OCI-LY1 (cell line): ENCODE data around the gene TYK2.

Experiments used
- H2AFZ ChIP-seq: fragments of 200-600 bp; sonication (generic), shearing (Covaris generic); 2 replicates; pipeline ENCODE4 v1.6.0; 2014; ENCODE audit warnings: antibody characterized with exemption, mild to moderate bottlenecking, low read length
- H3F3A ChIP-seq: fragments of 200-600 bp; sonication (generic), shearing (Covaris generic); 2 replicates; pipeline ENCODE4 v1.6.0; 2014; ENCODE audit warnings: mild to moderate bottlenecking, antibody characterized with exemption, low read length, moderate library complexity; ENCODE audit not compliant: insufficient read depth
- H3K27ac ChIP-seq: fragments of 200-600 bp; sonication (generic); 2 replicates; pipeline ENCODE4 v1.5.1; 2014; ENCODE audit warnings: low read length, mixed run types, mild to moderate bottlenecking, low read depth; ENCODE audit not compliant: poor library complexity, severe bottlenecking
- H3K27me3 ChIP-seq: fragments of 200-600 bp; sonication (generic); 2 replicates; pipeline ENCODE4 v1.6.0; 2014; ENCODE audit warnings: antibody characterized with exemption, mild to moderate bottlenecking, low read length, moderate library complexity; ENCODE audit not compliant: insufficient read depth
- H3K36me3 ChIP-seq: fragments of 200-600 bp; sonication (generic); 2 replicates; pipeline ENCODE4 v1.6.1; 2014; ENCODE audit warnings: mild to moderate bottlenecking, antibody characterized with exemption, low read length, moderate library complexity, mixed read lengths; ENCODE audit not compliant: insufficient read depth
- H3K4me1 ChIP-seq: fragments of 200-600 bp; sonication (generic); 2 replicates; pipeline ENCODE4 v1.5.1; 2014; ENCODE audit warnings: mild to moderate bottlenecking, low read length, moderate library complexity; ENCODE audit not compliant: insufficient read depth, severe bottlenecking
- H3K4me2 ChIP-seq: fragments of 200-600 bp; sonication (generic), shearing (Covaris generic); 2 replicates; pipeline ENCODE4 v1.6.1; 2014; ENCODE audit warnings: low read length
- H3K4me3 ChIP-seq: fragments of 200-600 bp; sonication (generic); 2 replicates; pipeline ENCODE4 v1.5.1; 2014; ENCODE audit warnings: low read length, low read depth, mild to moderate bottlenecking, mixed read lengths; ENCODE audit not compliant: poor library complexity, severe bottlenecking
- H3K79me2 ChIP-seq: fragments of 200-600 bp; shearing (Covaris generic); 2 replicates; pipeline ENCODE4 v1.6.1; 2016; ENCODE audit warnings: mixed run types, low read length, mixed read lengths; ENCODE audit not compliant: insufficient read depth
- H3K9ac ChIP-seq: fragments of 200-600 bp; sonication (generic), shearing (Covaris generic); 2 replicates; pipeline ENCODE4 v1.6.1; 2014; ENCODE audit warnings: mild to moderate bottlenecking, low read length, mixed read lengths
- H3K9me2 ChIP-seq: fragments of 200-600 bp; sonication (generic), shearing (Covaris generic); 2 replicates; pipeline ENCODE4 v1.6.1; 2014; ENCODE audit warnings: low read depth, mild to moderate bottlenecking, low read length, mixed read lengths
- H3K9me3 ChIP-seq: fragments of 200-600 bp; shearing (Covaris generic); 2 replicates; pipeline ENCODE4 v1.6.1; 2014; ENCODE audit warnings: low read length, mixed read lengths
- H4K20me1 ChIP-seq: fragments of 200-600 bp; sonication (generic), shearing (Covaris generic); 2 replicates; pipeline ENCODE4 v1.6.0; 2016; ENCODE audit warnings: mild to moderate bottlenecking, low read length; ENCODE audit not compliant: insufficient read depth
- EZH2 ChIP-seq: fragments of 200-600 bp; sonication (generic), shearing (Covaris generic); IDR thresholded peaks from 2 replicates; pipeline ENCODE4 v1.8.0; 2017; ENCODE audit warnings: borderline replicate concordance, mixed run types, mild to moderate bottlenecking, antibody characterized with exemption, low read length, moderate library complexity, mixed read lengths
- TF ChIP-seq, protein P1 (sequence below): fragments of 200-600 bp; sonication (generic), shearing (Covaris generic); IDR thresholded peaks from 2 replicates; pipeline ENCODE4 v1.5.1; 2017; ENCODE audit warnings: mild to moderate bottlenecking, antibody characterized with exemption, low read length, moderate library complexity, mixed read lengths

TYK2 gene

DNA sequence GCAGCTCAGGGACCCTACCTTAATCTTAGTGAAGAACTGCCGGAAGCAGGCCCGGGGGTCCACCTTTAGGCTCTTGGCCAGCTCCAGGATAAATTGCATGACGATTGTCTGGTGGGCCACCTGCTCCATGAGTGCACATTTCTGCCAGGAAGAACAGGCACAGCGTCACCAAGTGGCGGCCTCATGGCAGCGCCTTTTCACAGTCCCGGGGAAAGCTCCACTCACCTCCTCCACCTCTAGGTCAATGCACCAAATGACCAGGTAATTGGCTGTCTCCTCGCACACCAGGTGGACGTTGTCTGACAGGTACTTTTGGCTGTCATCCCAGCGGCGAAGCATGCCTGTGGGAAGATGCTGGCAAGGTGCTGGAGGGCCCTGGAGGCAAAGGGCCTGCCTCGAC, 14.6 kb upstream of the TYK2 start:
- Histone ChIP-seq H3K79me2 (0 out of 2 replicates have a peak, but pooled peaks cover 1% of the 10 kb centered on the region), H3K9me3 (no peaks in the 10 kb centered on the region), H3K4me1 (peaks cover 18% of the 10 kb centered on the region), H3K9ac (no peak overlapping the region), H3K27ac (no peak overlapping the region), H3K27me3 (no peaks in the 10 kb centered on the region), H3F3A (no peaks in the 10 kb centered on the region), H3K36me3 (peaks cover 63% of the 10 kb centered on the region), H4K20me1 (no peaks in the 10 kb centered on the region), H3K4me3 (no peak overlapping the region), H3K9me2 (no peaks in the 10 kb centered on the region), H2AFZ (no peak overlapping the region), H3K4me2 (no peak overlapping the region)
- TF ChIP-seq, protein P1, sequence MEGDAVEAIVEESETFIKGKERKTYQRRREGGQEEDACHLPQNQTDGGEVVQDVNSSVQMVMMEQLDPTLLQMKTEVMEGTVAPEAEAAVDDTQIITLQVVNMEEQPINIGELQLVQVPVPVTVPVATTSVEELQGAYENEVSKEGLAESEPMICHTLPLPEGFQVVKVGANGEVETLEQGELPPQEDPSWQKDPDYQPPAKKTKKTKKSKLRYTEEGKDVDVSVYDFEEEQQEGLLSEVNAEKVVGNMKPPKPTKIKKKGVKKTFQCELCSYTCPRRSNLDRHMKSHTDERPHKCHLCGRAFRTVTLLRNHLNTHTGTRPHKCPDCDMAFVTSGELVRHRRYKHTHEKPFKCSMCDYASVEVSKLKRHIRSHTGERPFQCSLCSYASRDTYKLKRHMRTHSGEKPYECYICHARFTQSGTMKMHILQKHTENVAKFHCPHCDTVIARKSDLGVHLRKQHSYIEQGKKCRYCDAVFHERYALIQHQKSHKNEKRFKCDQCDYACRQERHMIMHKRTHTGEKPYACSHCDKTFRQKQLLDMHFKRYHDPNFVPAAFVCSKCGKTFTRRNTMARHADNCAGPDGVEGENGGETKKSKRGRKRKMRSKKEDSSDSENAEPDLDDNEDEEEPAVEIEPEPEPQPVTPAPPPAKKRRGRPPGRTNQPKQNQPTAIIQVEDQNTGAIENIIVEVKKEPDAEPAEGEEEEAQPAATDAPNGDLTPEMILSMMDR, result no peak
- TF ChIP-seq EZH2, result no peak

DNA sequence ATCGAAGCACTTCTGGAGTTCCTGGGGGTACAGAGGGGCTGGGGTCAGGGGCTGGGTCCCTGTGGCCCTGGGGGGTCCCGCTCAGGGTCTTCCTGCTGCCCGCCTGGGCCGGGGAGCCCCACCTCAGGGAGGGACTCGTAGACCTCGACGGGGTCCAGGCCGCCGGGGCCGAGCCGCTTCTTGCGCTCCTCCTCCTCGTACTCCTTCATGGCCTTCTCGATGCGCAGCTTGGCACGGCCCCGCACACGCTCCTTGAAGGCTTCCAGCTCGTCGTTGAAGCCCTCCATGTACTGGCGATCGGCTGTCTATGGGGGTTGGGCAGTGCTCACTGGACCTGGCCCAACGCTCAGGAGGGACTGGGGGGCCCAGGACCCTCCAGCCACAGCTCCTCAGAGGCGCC, 12.8 kb upstream of the TYK2 start:
- Histone ChIP-seq H3K9me2 (no peaks in the 10 kb centered on the region), H3K4me2 (no peak overlapping the region), H3K4me3 (no peak overlapping the region), H3K4me1 (peaks cover 2% of the 10 kb centered on the region), H3K27ac (no peak overlapping the region), H3K36me3 (peaks cover 53% of the 10 kb centered on the region), H3K27me3 (no peaks in the 10 kb centered on the region), H2AFZ (no peak overlapping the region), H3K9me3 (no peaks in the 10 kb centered on the region), H3K79me2 (no peaks in the 10 kb centered on the region), H3F3A (no peaks in the 10 kb centered on the region), H3K9ac (no peak overlapping the region), H4K20me1 (no peaks in the 10 kb centered on the region)
- TF ChIP-seq, protein P1, result no peak
- no peak for TF ChIP-seq EZH2

DNA sequence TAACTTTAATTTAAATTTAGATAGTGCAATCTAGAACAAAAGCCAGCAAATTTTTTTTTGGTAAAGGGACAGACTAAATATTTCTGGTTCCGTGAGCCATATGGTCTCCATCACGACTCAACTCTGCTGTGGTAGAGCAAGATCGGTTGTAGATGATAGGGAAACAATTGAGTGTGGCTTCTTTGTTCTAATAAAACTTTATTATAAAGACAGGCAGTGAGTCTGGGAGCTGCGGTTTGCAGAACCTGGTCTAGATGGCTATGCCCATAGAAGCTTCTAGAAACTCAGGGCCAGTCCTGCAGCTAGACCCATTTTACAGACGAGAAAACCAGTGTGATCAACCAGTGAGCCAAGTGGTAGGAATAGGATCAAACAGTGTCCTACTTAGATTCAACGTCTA, 11.7 kb upstream of the TYK2 start:
- H3K4me2 ChIP-seq, result no peak overlapping the region
- no peaks in the 10 kb centered on the region for H3K27me3 ChIP-seq
- H3K4me1 ChIP-seq, result peaks cover 2% of the 10 kb centered on the region
- no peaks in the 10 kb centered on the region for H4K20me1 ChIP-seq
- H3K9me2 ChIP-seq, result no peaks in the 10 kb centered on the region
- no peak overlapping the region for H3K9ac ChIP-seq
- no peak overlapping the region for H3K27ac ChIP-seq
- TF ChIP-seq, protein P1, result no peak
- TF ChIP-seq EZH2, result no peak
- no peaks in the 10 kb centered on the region for H3K79me2 ChIP-seq
- H3K9me3 ChIP-seq, result no peaks in the 10 kb centered on the region
- H2AFZ ChIP-seq, result no peak overlapping the region
- no peaks in the 10 kb centered on the region for H3F3A ChIP-seq
- H3K4me3 ChIP-seq, result no peak overlapping the region
- H3K36me3 ChIP-seq, result peaks cover 49% of the 10 kb centered on the region
